CD4-positive, alpha-beta T cell (primary cell): ENCODE results near the gene MEP1B. TPM values are rescaled to one million over a fixed set of nuclear protein-coding genes. Genes with fewer than 3 reads are reported as not detected.

Experiments used
- ATAC-seq: fragments of 200-7000 bp; cut with Tn5 transposase; one replicate; pipeline ENCODE4 v1.10.0; 2022; ENCODE audit warnings: mild to moderate bottlenecking; ENCODE audit not compliant: poor library complexity
- CTCF ChIA-PET: fragments of 350-600 bp; sonication (Branson Sonifier 250); formaldehyde crosslinking; loops from one replicate; lab custom pipeline; 2021; ENCODE audit warnings: antibody characterized with exemption, inconsistent platforms; lab: Charles Lee
- POLR2A ChIA-PET: fragments of 350-600 bp; sonication (Branson Sonifier 250); formaldehyde crosslinking; loops from one replicate; lab custom pipeline; 2021; ENCODE audit warnings: antibody characterized with exemption, inconsistent platforms; lab: Charles Lee
- DNase-seq, 14 experiments: peaks; one replicate each; pipeline ENCODE4 v3.0.0-alpha.2; 2013 to 2020; ENCODE audit warnings: mixed read lengths in 2 of 14
- H3K27ac ChIP-seq, 2 donors: one replicate each; pipeline versions ENCODE4 v1.5.1 to v1.7.0; 2013; ENCODE audit warnings: low read length in 2 of 2, low read depth in 1 of 2, mild to moderate bottlenecking in 1 of 2
- H3K27me3 ChIP-seq, 2 experiments: 1 replicate in 1 of 2; 2 replicates in 1 of 2; pipeline versions ENCODE4 v1.6.1 to v1.7.0; 2013; ENCODE audit warnings: low read length in 2 of 2, control low read depth in 1 of 2, mild to moderate bottlenecking in 1 of 2, moderate library complexity in 1 of 2; ENCODE audit not compliant: insufficient read depth in 2 of 2, control insufficient read depth in 1 of 2
- H3K36me3 ChIP-seq: one replicate; pipeline ENCODE4 v1.6.1; 2013; ENCODE audit warnings: low read length, control low read depth; ENCODE audit not compliant: insufficient read depth
- H3K4me1 ChIP-seq: one replicate; pipeline ENCODE4 v1.6.1; 2013; ENCODE audit warnings: low read length, control low read depth; ENCODE audit not compliant: insufficient read depth
- H3K4me3 ChIP-seq: one replicate; pipeline ENCODE4 v1.5.1; 2013; ENCODE audit warnings: mild to moderate bottlenecking, low read length, moderate library complexity
- H3K9me3 ChIP-seq, 2 experiments: 1 replicate in 1 of 2; 2 replicates in 1 of 2; pipeline versions ENCODE4 v1.6.1 to v1.7.0; 2013; ENCODE audit warnings: low read length in 2 of 2, mild to moderate bottlenecking in 2 of 2, control low read depth in 1 of 2, moderate library complexity in 1 of 2; ENCODE audit not compliant: control insufficient read depth in 1 of 2, insufficient read depth in 1 of 2
- H3K27ac Mint-ChIP-seq: one replicate; pipeline ENCODE4 v1.8.0; 2020; ENCODE audit warnings: mixed read lengths
- H3K27me3 Mint-ChIP-seq: one replicate; pipeline ENCODE4 v1.8.0; 2021; ENCODE audit warnings: mixed read lengths
- H3K36me3 Mint-ChIP-seq: one replicate; pipeline ENCODE4 v1.8.0; 2021; ENCODE audit warnings: low read depth, mixed read lengths
- H3K4me1 Mint-ChIP-seq: one replicate; pipeline ENCODE4 v1.8.0; 2021; ENCODE audit warnings: low read depth, mixed read lengths
- H3K4me3 Mint-ChIP-seq: one replicate; pipeline ENCODE4 v1.8.0; 2020; ENCODE audit warnings: mild to moderate bottlenecking, mixed read lengths
- H3K9me3 Mint-ChIP-seq: one replicate; pipeline ENCODE4 v1.8.0; 2020; ENCODE audit warnings: mixed read lengths
- CTCF ChIP-seq: fragments of 200-600 bp; IDR thresholded peaks from one replicate; pipeline ENCODE4 v1.8.0; 2022; ENCODE audit warnings: antibody characterized with exemption, mild to moderate bottlenecking
- intact Hi-C, 2 experiments: fragments of 100-400 bp; cut with DNase I in 1 of 2; cut with micrococcal nuclease in 1 of 2; formaldehyde crosslinking; loops; one replicate each; pipeline versions ENCODE4 v1.15.1 to v1.9.0; 2023 to 2025; cut with DNase I, micrococcal nuclease
- total RNA-seq, 174 experiments: library from RNA in 2 of 174; stranded (reverse) in 2 of 174; gene quantifications; one replicate each; pipeline ENCODE4 v1.2.3 and lab custom pipeline; 2021 to 2026

The MEP1B gene
- total RNA-seq, 2 experiments from 2014 or later = not detected

DNA sequence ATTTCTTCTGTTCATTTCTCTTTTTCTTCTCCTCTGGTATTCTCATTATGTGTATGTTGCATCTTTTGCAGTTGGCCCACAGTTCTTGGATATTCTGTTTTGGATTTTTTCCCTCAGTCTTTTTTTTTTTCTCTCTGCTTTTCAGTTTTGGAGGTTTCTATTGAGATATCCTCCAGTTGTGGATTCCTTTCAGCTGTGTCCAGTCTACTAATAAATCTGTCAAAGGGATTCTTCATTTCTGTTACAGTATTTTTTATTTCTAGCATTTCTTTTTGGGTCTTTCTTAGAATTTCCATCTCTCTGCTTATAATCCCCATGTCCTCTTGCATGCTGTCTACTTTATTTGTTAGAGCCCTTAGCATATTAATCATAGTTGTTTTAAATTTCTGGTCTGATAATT, 6.3 kb upstream of the MEP1B start:
- CTCF ChIA-PET = no interaction called here
- H3K27ac ChIP-seq = no peak overlapping the region
- no peaks in the 10 kb centered on the region for H3K36me3 ChIP-seq
- no peak for ATAC-seq
- intact Hi-C loops = no loop called here
- H3K27me3 ChIP-seq = no peaks in the 10 kb centered on the region
- no peak overlapping the region for H3K27ac Mint-ChIP-seq
- POLR2A ChIA-PET = no interaction called here
- peaks cover 4 to 9% of the 10 kb centered on the region in 2 experiments for H3K9me3 ChIP-seq
- no peaks in the 10 kb centered on the region for H3K36me3 Mint-ChIP-seq
- no peaks in the 10 kb centered on the region for H3K4me1 Mint-ChIP-seq
- DNase-seq = no peak
- no peak for TF ChIP-seq CTCF
- H3K27me3 Mint-ChIP-seq = peaks cover 25% of the 10 kb centered on the region
- no peaks in the 10 kb centered on the region for H3K4me1 ChIP-seq
- peaks cover 19% of the 10 kb centered on the region for H3K9me3 Mint-ChIP-seq
- no peak overlapping the region for H3K4me3 Mint-ChIP-seq
- no peak overlapping the region for H3K4me3 ChIP-seq

DNA sequence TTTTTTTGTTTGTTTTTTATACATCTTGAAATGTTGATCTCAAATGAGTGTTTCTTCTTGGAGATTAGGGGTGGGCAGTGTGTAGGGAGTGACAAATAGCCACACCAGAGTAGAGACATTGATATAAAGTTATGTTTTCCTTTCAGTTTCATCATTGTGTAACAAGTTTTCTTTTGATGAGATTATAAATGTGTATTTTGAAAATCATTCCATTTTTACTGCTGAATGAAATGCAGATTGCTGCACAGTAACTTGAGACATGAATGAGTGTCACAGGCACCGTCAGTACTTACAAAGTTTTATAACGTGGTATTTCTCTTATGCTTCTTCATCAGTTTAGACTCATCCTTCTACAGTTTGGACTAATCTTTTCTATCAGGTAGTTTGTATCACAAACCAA, 370 bp downstream of the MEP1B start:
- Mint-ChIP-seq H3K4me1 (no peaks in the 10 kb centered on the region), H3K27me3 (peaks cover 35% of the 10 kb centered on the region), H3K4me3 (no peak overlapping the region), H3K36me3 (no peaks in the 10 kb centered on the region), H3K27ac (no peak overlapping the region), H3K9me3 (peaks cover 6% of the 10 kb centered on the region)
- H3K36me3 ChIP-seq = no peaks in the 10 kb centered on the region
- ChIA-PET POLR2A (no interaction called here), CTCF (interaction anchor here (0.7 kb wide), 1 partner anchor 59 kb away, joined by 4 read pairs; no protein-coding TSS in a partner anchor)
- peaks cover 0 to 4% of the 10 kb centered on the region in 2 experiments for H3K9me3 ChIP-seq
- ATAC-seq (no peak), DNase-seq (no peak)
- no peaks in the 10 kb centered on the region for H3K4me1 ChIP-seq
- H3K27ac ChIP-seq = no peak overlapping the region
- no peak overlapping the region for H3K4me3 ChIP-seq
- TF ChIP-seq CTCF = no peak
- no peaks in the 10 kb centered on the region for H3K27me3 ChIP-seq
- intact Hi-C loops = no loop called here

GRCh38 chr18:32195881-32196815, 6.3 kb downstream of the MEP1B start:
- CTCF ChIA-PET = no interaction called here
- no peak for TF ChIP-seq CTCF
- POLR2A ChIA-PET = no interaction called here

More at GRCh38 chr18:32195881-32196815, 6.3 kb downstream of the MEP1B start:
- intact Hi-C loops = no loop called here
- no peaks in the 10 kb centered on the region for H3K27me3 ChIP-seq
- peaks cover 0 to 9% of the 10 kb centered on the region in 2 experiments for H3K9me3 ChIP-seq
- H3K4me3 Mint-ChIP-seq = no peak overlapping the region
- H3K9me3 Mint-ChIP-seq = no peaks in the 10 kb centered on the region
- no peaks in the 10 kb centered on the region for H3K4me1 ChIP-seq
- H3K4me1 Mint-ChIP-seq = no peaks in the 10 kb centered on the region
- no peaks in the 10 kb centered on the region for H3K36me3 Mint-ChIP-seq
- ATAC-seq = no peak
- no peak overlapping the region for H3K4me3 ChIP-seq
- DNase-seq = no peak
- no peak overlapping the region for H3K27ac ChIP-seq
- H3K36me3 ChIP-seq = no peaks in the 10 kb centered on the region
- no peak overlapping the region for H3K27ac Mint-ChIP-seq
- peaks cover 3% of the 10 kb centered on the region for H3K27me3 Mint-ChIP-seq
